D721Med (cell line): Measurements from ENCODE around the gene PTPRC.

Experiments used
- DNase-seq: peaks from one replicate; pipeline ENCODE4 v3.0.0; 2011; ENCODE audit warnings: low spot score; ENCODE audit not compliant: insufficient read length
- FAIRE-seq: peaks from 2 replicates; lab custom pipeline; 2011; peaks lifted over from hg19 to GRCh38; lab: Jason Lieb, UNC
- CTCF ChIP-seq: IDR thresholded peaks from 2 replicates; pipeline ENCODE4 v1.5.1; 2012; ENCODE audit warnings: mild to moderate bottlenecking, control low read depth; ENCODE audit not compliant: insufficient read depth; ENCODE audit errors: missing control alignments

Gene PTPRC

GRCh38 chr1:198699167-198700015, 60.6 kb downstream of the PTPRC start:
- peak; percentile 9 for TF ChIP-seq CTCF
- FAIRE-seq (no peak), DNase-seq (no peak)

- TF ChIP-seq CTCF, result no peak
- DNase-seq (no peak), FAIRE-seq (peak; percentile 90)
These were observed 61.2 kb downstream of the PTPRC start for GRCh38 chr1:198700016-198700392.

DNA sequence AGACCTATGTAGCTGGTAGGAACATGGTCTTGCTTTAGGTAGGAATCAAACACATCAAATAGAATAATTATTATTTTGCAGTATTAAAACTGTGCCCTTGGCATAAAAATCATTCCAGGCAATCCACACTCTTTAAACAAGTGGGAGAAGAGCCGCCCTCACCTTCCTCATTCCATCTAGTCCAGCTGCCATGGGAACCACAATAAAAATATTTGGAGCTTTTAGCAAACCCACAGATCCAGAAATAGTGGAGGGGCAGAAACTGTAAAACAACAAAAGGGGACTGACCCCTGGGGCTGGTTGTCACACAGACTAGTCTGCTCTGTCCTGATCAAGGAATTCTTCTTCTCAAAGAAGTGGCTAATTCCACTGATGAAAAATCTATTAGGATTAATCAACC, 61.6 kb downstream of the PTPRC start:
- no peak for DNase-seq
- FAIRE-seq, result no peak

GRCh38 chr1:198701250-198701649, 62.4 kb downstream of the PTPRC start:
- no peak for TF ChIP-seq CTCF
- FAIRE-seq (no peak), DNase-seq (no peak)

More for the DNA sequence above, 61.6 kb downstream of the PTPRC start:
- no peak for TF ChIP-seq CTCF

- no peak for TF ChIP-seq CTCF
- no peak for DNase-seq
- FAIRE-seq, result peak; percentile 61
These were observed 63.1 kb downstream of the PTPRC start for GRCh38 chr1:198701766-198702539.

DNA sequence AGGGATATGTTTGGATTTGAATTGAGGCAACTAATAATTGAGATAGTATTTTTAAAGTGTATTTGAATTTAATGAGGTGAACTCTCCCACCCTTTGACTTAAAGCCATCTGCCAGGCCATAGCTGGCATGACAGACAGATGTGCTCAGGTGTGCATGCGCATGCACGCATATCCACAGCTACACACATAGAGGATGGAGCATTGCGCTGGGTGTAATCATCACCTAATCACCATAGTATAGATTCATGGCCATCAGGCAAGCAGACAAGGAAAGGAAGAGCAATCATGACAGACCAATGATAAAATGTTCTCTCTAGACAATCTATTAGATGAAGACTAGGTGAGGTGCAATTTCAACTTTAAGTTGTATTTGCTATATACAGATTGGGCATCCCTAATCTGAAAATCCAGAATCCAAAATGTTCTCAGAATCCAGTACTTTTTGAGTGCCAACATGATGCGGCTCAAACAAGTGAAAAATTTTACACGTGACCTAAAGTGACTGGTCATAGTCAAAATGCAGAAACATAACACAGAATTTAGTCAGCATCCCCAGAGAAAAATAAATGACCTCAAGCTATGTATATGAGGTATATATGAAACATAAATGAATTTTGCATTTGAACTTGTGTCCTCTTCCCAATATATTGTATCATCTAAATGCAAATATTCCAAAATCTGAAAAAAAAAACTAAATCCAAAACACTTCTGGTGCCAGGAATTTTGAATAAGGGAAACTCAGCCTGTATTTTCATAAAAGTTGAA, 70.1 kb downstream of the PTPRC start:
- TF ChIP-seq CTCF, result no peak
- FAIRE-seq (peak; percentile 60), DNase-seq (no peak)
